A673 (cell line): ENCODE measurements around the gene CDC123. TPM values are rescaled to one million over a fixed set of nuclear protein-coding genes. Genes with fewer than 3 reads are reported as not detected.

Experiments
- BruUV-seq: library from RNA; stranded (reverse); fragments of 400-500 nt; replicated peaks from 2 replicates; lab custom pipeline; 2021; lab: Mats Ljungman, UMichigan
- CTCF ChIA-PET: fragments of 300-600 bp; sonication (Branson Sonifier 250); formaldehyde crosslinking; loops from one replicate; lab custom pipeline; 2022; ENCODE audit warnings: antibody characterized with exemption; lab: Charles Lee
- POLR2A ChIA-PET: fragments of 300-600 bp; sonication (Branson Sonifier 250); formaldehyde crosslinking; loops from one replicate; lab custom pipeline; 2022; ENCODE audit warnings: antibody characterized with exemption; ENCODE audit not compliant: low non-redundant PET; lab: Charles Lee
- DNase-seq: peaks from one replicate; pipeline ENCODE4 v3.0.0-alpha.2; 2015; ENCODE audit warnings: low spot score
- H3K27ac ChIP-seq: fragments of 200-600 bp; sonication (generic); 2 replicates; pipeline ENCODE4 v1.5.1; 2016; ENCODE audit warnings: mixed run types, low read depth, mild to moderate bottlenecking, mixed read lengths, antibody characterized with exemption, low read length; ENCODE audit not compliant: poor library complexity, severe bottlenecking
- H3K27me3 ChIP-seq: fragments of 200-600 bp; sonication (generic); replicated peaks from 2 replicates; pipeline ENCODE4 v1.6.1; 2017; ENCODE audit warnings: mixed run types, low read depth, mild to moderate bottlenecking, mixed read lengths, antibody characterized with exemption, low read length; ENCODE audit not compliant: insufficient read depth, poor library complexity
- H3K36me3 ChIP-seq: fragments of 200-600 bp; sonication (generic); 2 replicates; pipeline ENCODE4 v1.6.1; 2016; ENCODE audit warnings: mixed run types, mild to moderate bottlenecking, mixed read lengths, antibody characterized with exemption, low read length; ENCODE audit not compliant: insufficient read depth, poor library complexity, severe bottlenecking
- H3K4me1 ChIP-seq: fragments of 200-600 bp; sonication (generic); 2 replicates; pipeline ENCODE4 v1.6.1; 2017; ENCODE audit warnings: mixed run types, mild to moderate bottlenecking, mixed read lengths, antibody characterized with exemption, low read length; ENCODE audit not compliant: insufficient read depth, poor library complexity, severe bottlenecking
- H3K4me3 ChIP-seq: fragments of 200-600 bp; sonication (generic); 2 replicates; pipeline ENCODE4 v1.5.1; 2016; ENCODE audit warnings: low read depth, mixed run types, mild to moderate bottlenecking, mixed read lengths, low read length; ENCODE audit not compliant: poor library complexity, severe bottlenecking
- H3K9me3 ChIP-seq: fragments of 200-600 bp; sonication (generic); 2 replicates; pipeline ENCODE4 v1.6.1; 2016; ENCODE audit warnings: mixed run types, low read depth, mild to moderate bottlenecking, mixed read lengths, antibody characterized with exemption, low read length; ENCODE audit not compliant: poor library complexity, severe bottlenecking
- CTCF ChIP-seq: fragments of 300-800, 200-600 bp; sonication (generic); conservative IDR thresholded peaks from 2 replicates; pipeline ENCODE4 v1.5.1; 2017; ENCODE audit warnings: low read depth, mild to moderate bottlenecking, antibody characterized with exemption, low read length, moderate library complexity, mixed read lengths
- EZH2 ChIP-seq: fragments of 200-600 bp; sonication (generic); IDR thresholded peaks from 2 replicates; pipeline ENCODE4 v1.6.1; 2017; ENCODE audit warnings: borderline replicate concordance, low read depth, mild to moderate bottlenecking, mixed read lengths, antibody characterized with exemption, low read length; ENCODE audit not compliant: poor library complexity, severe bottlenecking
- intact Hi-C: fragments of 100-400 bp; cut with micrococcal nuclease; formaldehyde crosslinking; loops from one replicate; pipeline ENCODE4 v1.10.0; 2022; ENCODE audit not compliant: unreplicated experiment
- total RNA-seq: library from RNA; stranded (reverse); gene quantifications from 2 replicates; pipeline ENCODE4 v1.2.3, GENCODE V29; 2021

The CDC123 gene
- total RNA-seq, 1 experiment from 2014 or later, result 207 TPM

- Histone ChIP-seq H3K27ac (no peak overlapping the region), H3K27me3 (no peaks in the 10 kb centered on the region), H3K9me3 (no peaks in the 10 kb centered on the region), H3K4me1 (no peaks in the 10 kb centered on the region), H3K36me3 (peaks cover 4% of the 10 kb centered on the region), H3K4me3 (no peak overlapping the region)
- BruUV-seq, result no TSS peak
- CTCF ChIA-PET, result no interaction called here
- intact Hi-C loops, result no loop called here
- POLR2A ChIA-PET, result no interaction called here
- TF ChIP-seq EZH2, result no peak
- no peak for TF ChIP-seq CTCF
- DNase-seq, result no peak
Measured at GRCh38 chr10:12255048-12255447, 59.1 kb downstream of the CDC123 start.

GRCh38 chr10:12259988-12260387 lies 64.0 kb downstream of the CDC123 start:
- CTCF ChIA-PET, result no interaction called here
- POLR2A ChIA-PET, result no interaction called here

GRCh38 chr10:12262278-12262981 lies 66.4 kb downstream of the CDC123 start:
- Histone ChIP-seq H3K27me3 (no peaks in the 10 kb centered on the region), H3K4me1 (peaks cover 12% of the 10 kb centered on the region), H3K4me3 (no peak overlapping the region), H3K9me3 (no peaks in the 10 kb centered on the region), H3K27ac (no peak overlapping the region), H3K36me3 (no peaks in the 10 kb centered on the region)
- ChIA-PET CTCF (no interaction called here), POLR2A (no interaction called here)
- intact Hi-C loops, result loop anchor here (5.0 kb wide), 1 partner anchor 795 kb away; no protein-coding TSS in a partner anchor
- no peak for DNase-seq
- no peak for TF ChIP-seq CTCF
- no TSS peak for BruUV-seq

More at GRCh38 chr10:12259988-12260387, 64.0 kb downstream of the CDC123 start:
- H3K27me3 ChIP-seq, result no peaks in the 10 kb centered on the region
- H3K4me1 ChIP-seq, result peaks cover 10% of the 10 kb centered on the region
- intact Hi-C loops, result loop anchor here (5.0 kb wide), 1 partner anchor 797 kb away; no protein-coding TSS in a partner anchor
- no peaks in the 10 kb centered on the region for H3K36me3 ChIP-seq
- H3K4me3 ChIP-seq, result no peak overlapping the region
- TF ChIP-seq EZH2 (no peak), CTCF (no peak)
- no peak for DNase-seq
- no peak overlapping the region for H3K27ac ChIP-seq
- H3K9me3 ChIP-seq, result no peaks in the 10 kb centered on the region
- no TSS peak for BruUV-seq
